Measurements from ENCODE around the gene CEMP1.

GRCh38 chr16:2500918-2501750 is 30.1 kb downstream of the CEMP1 start:
- peak; percentile 94 to 98 (median 98) for TF ChIP-seq CTCF (IDR thresholded peaks at IDR 0.05)
- TF ChIP-seq POLR2A (IDR thresholded peaks at IDR 0.05) = no peak
- peak; percentile 57 for TF ChIP-seq POLR2AphosphoS5 (IDR thresholded peaks at IDR 0.05)

Measured in prostate gland (tissue), 2 donors.